Stomach smooth muscle (tissue), 2 donors: ENCODE results near the gene CCDC82.

Source experiments
- H3K27ac ChIP-seq: one replicate; pipeline ENCODE4 v1.7.0; 2013; ENCODE audit warnings: mild to moderate bottlenecking, low read length, inconsistent platforms
- H3K27me3 ChIP-seq, 2 donors: one replicate each; pipeline ENCODE4 v1.7.0; 2013; ENCODE audit warnings: low read length in 2 of 2; ENCODE audit not compliant: insufficient read depth in 2 of 2, control insufficient read depth in 1 of 2
- H3K36me3 ChIP-seq, 2 donors: one replicate each; pipeline ENCODE4 v1.7.0; 2013; ENCODE audit warnings: low read length in 2 of 2; ENCODE audit not compliant: control insufficient read depth in 2 of 2, insufficient read depth in 2 of 2
- H3K4me1 ChIP-seq: one replicate; pipeline ENCODE4 v1.7.0; 2013; ENCODE audit warnings: low read length; ENCODE audit not compliant: control insufficient read depth, insufficient read depth
- H3K4me3 ChIP-seq, 2 donors: one replicate each; pipeline ENCODE4 v1.7.0; 2013; ENCODE audit warnings: low read length in 2 of 2
- H3K9ac ChIP-seq, 2 donors: one replicate each; pipeline ENCODE4 v1.7.0; 2013; ENCODE audit warnings: low read length in 2 of 2, mild to moderate bottlenecking in 1 of 2
- H3K9me3 ChIP-seq, 2 donors: one replicate each; pipeline ENCODE4 v1.7.0; 2013; ENCODE audit warnings: low read length in 2 of 2; ENCODE audit not compliant: control insufficient read depth in 2 of 2
- donor health status: healthy.
- donor health status: Pancreatic carcinoma.

The CCDC82 gene

DNA sequence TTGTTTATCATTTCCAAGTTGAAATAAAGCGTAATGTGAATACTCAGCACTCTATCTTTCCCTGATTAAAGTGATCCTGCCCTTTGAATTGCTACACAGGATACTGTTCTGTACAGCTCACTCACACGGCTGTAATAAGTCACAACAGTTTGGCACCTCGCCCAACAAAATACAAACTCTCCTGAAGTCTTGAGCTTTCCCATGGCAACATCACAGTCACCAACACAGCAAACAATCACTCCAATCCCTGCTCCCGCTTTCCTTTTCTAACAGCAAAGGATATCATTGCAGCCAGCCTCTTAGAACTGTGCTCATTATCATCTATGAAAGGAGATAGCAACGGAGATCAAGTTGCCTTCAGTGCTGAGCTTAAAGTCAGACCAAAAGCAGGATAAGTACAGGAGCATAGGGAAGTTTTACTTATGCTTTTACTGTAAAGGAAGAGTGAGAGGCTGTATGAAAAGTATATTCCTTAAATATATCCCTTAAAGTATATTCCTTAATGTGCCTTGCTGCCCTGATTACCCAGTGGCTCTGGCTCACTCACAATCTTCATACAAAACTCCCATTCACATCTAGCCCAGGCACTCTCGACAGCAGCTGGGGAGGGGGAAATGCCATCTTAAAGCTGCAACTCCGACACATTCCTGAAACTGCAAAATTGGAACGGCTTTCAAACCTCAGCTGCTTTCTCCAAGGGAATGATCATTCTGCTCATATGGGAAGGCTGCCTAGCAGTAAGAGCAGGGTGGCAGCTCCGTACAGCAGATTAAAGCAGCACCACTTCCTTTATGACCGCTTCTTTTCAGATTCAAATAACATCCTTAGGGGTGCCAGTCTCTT is 82.6 kb downstream of the CCDC82 start:
- Histone ChIP-seq H3K27ac (peak overlapping the region; percentile 76), H3K27me3 (no peaks in the 10 kb centered on the region), H3K36me3 (no peaks in the 10 kb centered on the region), H3K9me3 (no peaks in the 10 kb centered on the region), H3K4me1 (peaks cover 20% of the 10 kb centered on the region), H3K4me3 (peak overlapping the region; percentile 66 to 67), H3K9ac (peak overlapping the region; percentile 64 to 65)

DNA sequence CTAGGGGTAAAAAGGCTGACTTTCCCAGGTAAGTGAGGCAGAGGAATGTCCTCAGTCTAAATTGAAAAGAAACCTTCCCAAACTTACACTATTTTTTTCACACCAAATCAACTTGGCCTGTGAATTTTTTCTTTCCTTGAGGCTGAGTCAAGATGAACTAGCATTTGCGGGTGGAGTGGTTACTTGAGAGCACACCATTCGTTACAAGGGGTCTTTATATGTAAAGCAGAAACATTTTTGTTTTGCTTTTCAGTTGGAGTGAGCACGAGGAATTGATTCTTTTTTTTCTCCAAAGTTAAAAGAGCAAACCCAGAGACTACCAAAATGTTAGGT is 83.1 kb downstream of the CCDC82 start:
- no peaks in the 10 kb centered on the region for H3K9me3 ChIP-seq
- H3K4me1 ChIP-seq = peaks cover 20% of the 10 kb centered on the region
- no peaks in the 10 kb centered on the region for H3K36me3 ChIP-seq
- H3K27me3 ChIP-seq = no peaks in the 10 kb centered on the region
- H3K9ac ChIP-seq = peak overlapping the region; percentile 64 to 65
- H3K27ac ChIP-seq = peak overlapping the region; percentile 76
- peak overlapping the region; percentile 66 to 67 for H3K4me3 ChIP-seq

DNA sequence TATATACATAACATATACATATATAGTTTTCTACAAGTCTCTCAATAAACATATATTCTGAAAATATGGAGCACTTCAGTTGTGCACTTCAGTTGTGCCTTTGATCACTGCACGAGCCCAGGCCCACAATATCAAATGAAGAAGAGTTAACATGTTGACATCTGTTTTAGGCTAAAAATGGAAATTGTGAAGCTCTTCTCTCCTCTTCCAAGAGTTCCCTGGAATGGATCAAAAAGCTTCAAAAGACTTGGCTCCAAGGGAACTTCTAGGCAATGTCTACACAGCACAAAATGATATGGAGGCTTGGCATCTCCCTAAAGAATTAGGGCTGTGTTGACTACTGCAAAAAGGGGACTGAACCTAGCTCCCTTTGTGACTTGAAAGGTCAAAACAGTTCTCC is 83.6 kb downstream of the CCDC82 start:
- H3K4me1 ChIP-seq = peaks cover 15% of the 10 kb centered on the region
- H3K36me3 ChIP-seq = no peaks in the 10 kb centered on the region
- peak overlapping the region; percentile 76 for H3K27ac ChIP-seq
- H3K9me3 ChIP-seq = no peaks in the 10 kb centered on the region
- H3K4me3 ChIP-seq = peak overlapping the region; percentile 66 to 67
- H3K27me3 ChIP-seq = no peaks in the 10 kb centered on the region
- no peak overlapping the region for H3K9ac ChIP-seq

DNA sequence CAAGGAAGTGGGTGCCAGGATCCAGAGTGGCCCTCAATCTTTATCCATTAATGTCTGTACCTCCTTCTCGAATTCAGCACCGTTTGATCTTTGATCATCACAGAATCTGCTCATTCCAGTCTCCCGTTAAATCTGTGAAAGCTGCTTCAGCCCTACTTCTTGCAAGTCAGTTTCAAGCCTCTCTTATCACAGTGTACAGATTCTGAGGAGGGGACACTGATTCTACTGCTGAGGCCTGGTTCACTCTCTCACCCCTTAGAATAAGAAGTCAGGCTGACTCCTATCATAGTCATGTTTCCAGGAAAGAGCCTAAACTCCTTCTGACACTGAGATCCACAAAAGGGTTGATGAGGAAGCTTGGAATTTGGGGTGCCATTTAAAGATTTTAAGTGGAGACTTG is 85.7 kb downstream of the CCDC82 start:
- Histone ChIP-seq H3K9ac (no peak overlapping the region), H3K27ac (no peak overlapping the region), H3K4me1 (peaks cover 15% of the 10 kb centered on the region)

DNA sequence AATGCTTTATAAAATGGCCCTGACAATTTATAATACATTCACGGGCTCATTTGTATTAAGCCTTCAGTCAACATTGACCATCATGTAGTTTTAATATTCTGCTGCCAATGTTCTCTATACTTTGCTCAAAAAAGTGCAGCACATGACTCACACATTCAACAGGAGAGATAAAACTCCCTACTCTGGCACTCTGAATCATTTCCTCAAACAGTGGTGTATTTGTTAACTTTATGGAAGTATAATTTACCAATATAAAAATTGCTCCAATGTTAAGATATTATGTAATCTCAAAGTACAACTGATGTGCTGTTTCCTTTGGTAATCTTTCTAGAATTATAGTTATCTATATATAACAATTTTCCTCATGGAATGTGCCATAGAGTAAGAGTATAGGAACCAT is 86.6 kb downstream of the CCDC82 start:
- Histone ChIP-seq H3K27ac (no peak overlapping the region), H3K36me3 (no peaks in the 10 kb centered on the region), H3K4me1 (peaks cover 15% of the 10 kb centered on the region), H3K9ac (no peak overlapping the region), H3K9me3 (no peaks in the 10 kb centered on the region), H3K27me3 (no peaks in the 10 kb centered on the region), H3K4me3 (no peak overlapping the region)

More for the DNA sequence above, 85.7 kb downstream of the CCDC82 start:
- no peaks in the 10 kb centered on the region for H3K9me3 ChIP-seq
- no peaks in the 10 kb centered on the region for H3K36me3 ChIP-seq
- H3K4me3 ChIP-seq = no peak overlapping the region
- H3K27me3 ChIP-seq = no peaks in the 10 kb centered on the region
